Measurements from ENCODE around the gene DDX47.

The DDX47 gene

DNA sequence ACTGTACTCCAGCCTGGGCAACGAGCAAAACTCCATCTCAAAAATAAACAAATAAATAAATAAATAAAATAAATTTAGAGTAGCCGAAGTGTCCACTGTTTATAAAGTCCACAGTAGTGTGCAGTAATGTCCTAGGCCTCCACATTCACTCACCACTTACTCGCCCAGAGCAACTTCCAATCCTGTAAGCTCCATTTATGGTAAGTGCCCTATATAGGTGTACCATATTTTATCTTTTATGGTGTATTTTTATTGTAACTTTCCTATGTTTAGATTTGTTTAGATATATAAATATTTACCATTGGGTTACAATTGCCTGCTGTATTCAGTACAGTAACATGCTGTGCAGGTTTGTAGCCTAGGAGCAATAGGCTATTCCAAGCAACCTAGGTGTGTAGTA lies 40.3 kb downstream of the DDX47 start:
- H3K4me3 ChIP-seq (ENCODE audit: low read length), result no peak overlapping the region
- TF ChIP-seq, protein P1, sequence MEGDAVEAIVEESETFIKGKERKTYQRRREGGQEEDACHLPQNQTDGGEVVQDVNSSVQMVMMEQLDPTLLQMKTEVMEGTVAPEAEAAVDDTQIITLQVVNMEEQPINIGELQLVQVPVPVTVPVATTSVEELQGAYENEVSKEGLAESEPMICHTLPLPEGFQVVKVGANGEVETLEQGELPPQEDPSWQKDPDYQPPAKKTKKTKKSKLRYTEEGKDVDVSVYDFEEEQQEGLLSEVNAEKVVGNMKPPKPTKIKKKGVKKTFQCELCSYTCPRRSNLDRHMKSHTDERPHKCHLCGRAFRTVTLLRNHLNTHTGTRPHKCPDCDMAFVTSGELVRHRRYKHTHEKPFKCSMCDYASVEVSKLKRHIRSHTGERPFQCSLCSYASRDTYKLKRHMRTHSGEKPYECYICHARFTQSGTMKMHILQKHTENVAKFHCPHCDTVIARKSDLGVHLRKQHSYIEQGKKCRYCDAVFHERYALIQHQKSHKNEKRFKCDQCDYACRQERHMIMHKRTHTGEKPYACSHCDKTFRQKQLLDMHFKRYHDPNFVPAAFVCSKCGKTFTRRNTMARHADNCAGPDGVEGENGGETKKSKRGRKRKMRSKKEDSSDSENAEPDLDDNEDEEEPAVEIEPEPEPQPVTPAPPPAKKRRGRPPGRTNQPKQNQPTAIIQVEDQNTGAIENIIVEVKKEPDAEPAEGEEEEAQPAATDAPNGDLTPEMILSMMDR (IDR thresholded peaks at IDR 0.05; ENCODE audit: insufficient read depth, low read depth, low read length, missing control alignments), result no peak
- no peak for DNase-seq (ENCODE audit: low read depth)

DNA sequence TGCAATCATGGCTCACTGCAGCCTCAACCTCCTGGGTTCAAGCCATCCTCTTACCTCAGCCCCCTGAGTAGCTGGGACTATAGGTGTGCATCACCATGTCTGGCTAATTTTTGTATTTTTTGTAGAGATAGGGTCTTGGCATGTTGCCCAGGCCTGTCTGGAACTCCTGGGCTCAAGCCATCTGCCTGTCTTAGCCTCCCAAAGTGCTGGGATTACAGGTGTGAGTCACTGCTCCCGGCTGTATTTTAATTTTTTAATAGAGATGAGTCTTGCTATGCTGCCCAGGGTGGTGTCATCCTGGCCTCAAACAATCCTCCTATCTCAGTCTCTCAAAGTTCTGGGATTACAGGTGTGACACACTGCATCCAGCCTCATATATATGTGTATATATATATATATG lies 46.5 kb downstream of the DDX47 start:
- TF ChIP-seq, protein P1 (IDR thresholded peaks at IDR 0.05; ENCODE audit: insufficient read depth, low read depth, low read length, missing control alignments), result no peak
- no peak overlapping the region for H3K4me3 ChIP-seq (ENCODE audit: low read length)
- DNase-seq (ENCODE audit: low read depth), result peak; percentile 51

DNA sequence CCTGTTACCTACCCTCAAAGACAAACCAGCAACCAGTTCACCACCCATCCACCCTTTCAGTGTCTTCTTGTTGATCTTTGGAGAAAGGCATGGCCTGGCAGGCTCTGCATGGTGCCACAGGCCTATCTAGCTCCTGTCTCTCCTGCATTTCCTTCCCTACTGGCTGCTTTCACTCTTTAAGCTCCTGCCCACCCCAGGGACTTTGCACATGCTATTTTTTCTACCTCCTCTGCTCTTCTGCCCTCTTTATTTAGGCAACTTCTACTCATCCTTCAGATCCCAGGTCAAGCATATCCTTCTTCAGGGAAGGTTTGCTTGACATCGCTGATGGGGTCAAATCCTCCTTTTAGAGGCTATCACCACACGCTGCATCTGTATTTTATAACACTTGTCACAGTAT lies 51.1 kb downstream of the DDX47 start:
- no peak for DNase-seq (ENCODE audit: low read depth)
- H3K4me3 ChIP-seq (ENCODE audit: low read length), result no peak overlapping the region
- TF ChIP-seq, protein P1 (IDR thresholded peaks at IDR 0.05; ENCODE audit: insufficient read depth, low read depth, low read length, missing control alignments), result no peak

DNA sequence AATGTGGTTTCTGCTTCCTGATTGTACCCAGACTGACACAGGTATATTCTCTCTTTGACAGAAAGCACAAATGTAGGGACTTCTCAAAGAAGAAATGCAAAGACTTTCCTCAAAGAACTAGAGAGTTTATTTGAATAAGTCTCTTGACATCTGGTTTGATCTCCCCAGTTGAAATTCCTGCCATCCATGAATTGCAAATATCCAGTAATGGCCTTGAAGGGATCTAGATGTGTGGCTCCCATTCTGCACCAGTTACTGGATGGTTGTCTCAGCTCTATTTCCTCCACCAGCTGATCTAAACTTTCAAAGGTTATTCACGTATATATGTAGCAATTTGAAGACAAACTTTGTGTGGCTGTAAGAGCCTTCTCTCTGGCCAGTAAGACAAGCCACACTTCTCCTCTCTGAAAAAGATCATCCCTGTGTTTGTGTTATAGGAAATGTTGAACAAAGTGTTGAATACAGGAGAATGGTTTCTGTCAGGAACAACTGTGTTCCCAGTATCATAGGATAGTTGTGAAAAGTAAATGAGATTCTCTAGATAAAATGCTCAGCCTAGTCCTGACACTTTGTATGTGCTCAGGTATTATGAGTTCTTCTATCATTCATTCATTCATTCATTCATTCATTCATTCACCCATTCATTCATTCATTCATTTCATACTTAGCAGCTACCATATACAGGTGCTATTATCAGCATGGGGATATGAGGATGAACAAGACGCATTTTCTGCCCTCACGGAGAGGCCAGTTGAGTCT lies 55.5 kb downstream of the DDX47 start:
- DNase-seq (ENCODE audit: low read depth), result no peak
- H3K4me3 ChIP-seq (ENCODE audit: low read length), result no peak overlapping the region
- TF ChIP-seq, protein P1 (IDR thresholded peaks at IDR 0.05; ENCODE audit: insufficient read depth, low read depth, low read length, missing control alignments), result no peak

DNA sequence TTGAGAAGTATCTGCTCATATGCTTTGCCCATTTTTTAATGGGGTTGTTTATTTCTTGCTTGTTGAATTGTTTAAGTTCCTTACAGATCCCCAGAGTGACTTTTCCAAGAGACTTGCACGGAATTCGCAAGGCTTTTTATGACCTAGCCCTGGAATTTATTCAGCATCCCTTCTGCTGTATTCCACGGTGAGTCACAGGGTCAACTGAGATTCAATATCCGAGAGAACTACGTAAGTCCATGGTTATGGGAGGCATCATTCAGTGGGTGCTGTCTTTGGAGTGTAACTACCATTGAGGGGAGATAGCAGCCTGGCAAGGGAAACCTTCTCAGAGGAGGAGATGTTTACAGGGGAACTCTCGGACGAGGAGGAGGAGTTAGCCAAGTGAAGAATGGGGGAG lies 57.3 kb downstream of the DDX47 start:
- TF ChIP-seq, protein P1 (IDR thresholded peaks at IDR 0.05; ENCODE audit: insufficient read depth, low read depth, low read length, missing control alignments), result no peak
- peak; percentile 77 for DNase-seq (ENCODE audit: low read depth)
- no peak overlapping the region for H3K4me3 ChIP-seq (ENCODE audit: low read length)

DNA sequence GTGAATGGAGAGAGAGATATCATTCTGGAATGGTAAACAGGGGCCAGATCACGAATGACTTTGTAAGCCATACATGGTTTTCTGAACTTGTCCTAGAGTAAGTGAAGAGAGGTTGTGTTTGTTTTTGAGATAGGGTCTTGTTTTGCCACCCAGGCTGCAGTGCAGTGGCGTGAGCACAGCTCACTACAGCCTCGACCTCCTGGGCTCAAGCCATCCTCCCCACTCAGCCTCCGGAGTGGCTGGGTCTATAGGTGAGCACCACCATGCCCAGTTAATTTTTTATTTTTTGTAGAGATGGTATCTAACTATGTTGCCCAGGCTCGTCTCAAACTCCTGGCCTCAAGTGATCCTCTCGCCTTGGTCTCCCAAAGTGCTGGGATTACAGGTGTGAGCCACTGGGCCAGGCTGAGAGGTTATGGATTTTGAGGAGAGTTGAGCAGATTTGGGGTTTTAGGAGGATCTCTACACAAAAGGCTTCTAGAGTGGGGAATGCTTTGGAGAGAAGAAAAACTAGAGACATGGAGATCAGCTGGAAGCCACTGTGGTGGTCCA lies 58.5 kb downstream of the DDX47 start:
- TF ChIP-seq, protein P1 (IDR thresholded peaks at IDR 0.05; ENCODE audit: insufficient read depth, low read depth, low read length, missing control alignments), result no peak
- no peak for DNase-seq (ENCODE audit: low read depth)
- H3K4me3 ChIP-seq (ENCODE audit: low read length), result no peak overlapping the region
